Measurements from ENCODE around the gene TRIM34.
"Not testable (repeated sequence)": the region's sequence is repeated elsewhere in the genome, so short reads cannot be mapped to it uniquely, and the experiment has no call there.

The TRIM34 gene

DNA sequence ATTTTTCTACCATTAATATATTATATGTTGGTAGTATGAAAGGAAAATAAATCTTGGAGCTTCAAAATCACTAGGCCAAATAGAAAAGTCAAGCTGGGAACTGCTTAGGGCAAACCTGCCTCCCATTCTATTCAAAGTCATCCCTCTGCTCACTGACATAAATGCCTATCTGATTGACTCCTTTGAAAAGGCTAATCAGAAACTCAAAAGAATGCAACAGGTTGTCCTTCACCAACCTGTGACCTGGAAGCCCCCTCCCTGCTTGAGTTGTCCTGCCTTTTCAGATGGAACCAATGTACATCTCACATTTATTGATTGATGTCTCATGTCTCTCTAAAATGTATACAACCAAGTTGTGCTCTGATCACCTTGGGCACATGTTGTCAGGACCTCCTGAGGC, 3.2 kb upstream of the TRIM34 start:
- DNase-seq (ENCODE audit: low read depth in 2 of 2) = no peak

DNA sequence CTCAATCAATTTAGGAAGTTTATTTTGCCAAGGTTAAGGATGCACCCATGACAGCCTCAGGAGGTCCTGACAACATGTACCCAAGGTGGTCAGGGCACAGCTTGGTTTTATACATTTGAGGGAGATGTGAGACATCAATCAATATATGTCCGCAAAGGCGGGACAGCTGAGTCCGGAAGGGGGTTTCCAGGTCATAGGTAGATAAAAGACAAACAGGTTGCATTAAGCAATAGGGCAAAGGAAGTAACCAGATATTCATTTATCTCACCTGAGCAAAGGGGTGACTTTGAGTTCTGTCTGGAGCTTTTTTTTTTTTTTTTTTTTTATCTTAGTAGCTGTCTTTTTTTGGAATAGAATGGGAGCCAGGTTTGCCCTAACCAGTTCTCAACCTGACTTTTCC, 2.0 kb upstream of the TRIM34 start:
- no peak for DNase-seq (ENCODE audit: low read depth in 2 of 2)

DNA sequence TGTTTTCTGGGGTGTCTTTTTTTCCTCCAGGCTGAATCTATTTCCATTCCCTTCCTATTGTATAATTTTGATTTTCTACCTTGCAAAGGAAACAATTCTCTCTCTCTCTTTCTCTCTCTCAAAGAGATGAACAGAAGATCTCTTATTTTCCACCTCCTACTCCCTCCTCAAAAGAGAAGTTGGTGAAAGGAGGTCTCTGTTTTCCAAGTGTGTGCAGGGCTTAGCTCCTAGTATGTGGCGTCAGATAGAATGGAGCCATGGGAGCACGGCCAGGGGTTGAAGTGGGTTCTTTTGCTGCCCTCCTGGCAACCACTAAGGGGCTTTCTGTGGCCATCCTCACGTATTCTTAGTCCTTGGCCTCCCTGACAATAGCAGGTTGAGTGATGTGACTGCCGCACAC, 480 bp downstream of the TRIM34 start:
- no peak for DNase-seq (ENCODE audit: low read depth in 2 of 2)

DNA sequence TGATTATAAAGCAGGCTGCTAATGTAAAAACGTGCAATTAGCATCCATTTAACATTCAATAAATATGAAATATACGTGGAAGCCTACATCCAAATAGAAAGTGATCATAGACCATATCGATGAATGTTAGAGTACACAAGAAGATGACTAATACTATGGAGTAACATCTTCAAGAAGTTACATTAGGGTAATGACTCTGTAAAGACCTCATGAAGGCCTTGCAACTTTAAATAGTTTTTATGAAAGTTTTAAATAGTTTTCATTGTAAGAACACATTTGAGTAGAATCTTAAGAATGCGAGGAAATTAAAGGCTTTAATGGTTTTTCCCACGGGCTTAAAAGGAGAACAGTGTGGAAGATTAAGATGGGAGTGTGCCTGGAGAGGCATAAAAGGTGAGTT, 1.4 kb downstream of the TRIM34 start:
- peak in 1 of 2 experiments; percentile 22 for DNase-seq (ENCODE audit: low read depth in 2 of 2)

DNA sequence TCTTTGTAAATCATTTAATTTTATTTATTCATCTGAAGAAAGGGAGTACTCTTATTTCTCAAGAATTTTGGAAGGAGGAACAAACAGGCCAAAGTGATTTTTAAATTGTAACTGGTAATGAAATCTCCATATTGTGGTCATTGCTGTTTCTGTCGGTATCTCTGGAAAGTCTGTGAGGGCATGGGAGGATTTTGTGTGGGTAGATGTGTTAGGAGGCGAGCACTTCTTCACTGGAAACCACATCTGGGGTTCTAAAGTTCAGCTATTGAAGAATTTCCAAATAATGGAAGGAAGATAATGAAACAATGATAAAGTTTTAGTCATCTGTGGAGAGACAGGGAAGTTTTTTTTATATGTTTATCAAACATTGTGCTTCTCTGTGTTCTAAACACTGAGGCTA, 6.6 kb downstream of the TRIM34 start:
- DNase-seq (ENCODE audit: low read depth in 2 of 2) = no peak

DNA sequence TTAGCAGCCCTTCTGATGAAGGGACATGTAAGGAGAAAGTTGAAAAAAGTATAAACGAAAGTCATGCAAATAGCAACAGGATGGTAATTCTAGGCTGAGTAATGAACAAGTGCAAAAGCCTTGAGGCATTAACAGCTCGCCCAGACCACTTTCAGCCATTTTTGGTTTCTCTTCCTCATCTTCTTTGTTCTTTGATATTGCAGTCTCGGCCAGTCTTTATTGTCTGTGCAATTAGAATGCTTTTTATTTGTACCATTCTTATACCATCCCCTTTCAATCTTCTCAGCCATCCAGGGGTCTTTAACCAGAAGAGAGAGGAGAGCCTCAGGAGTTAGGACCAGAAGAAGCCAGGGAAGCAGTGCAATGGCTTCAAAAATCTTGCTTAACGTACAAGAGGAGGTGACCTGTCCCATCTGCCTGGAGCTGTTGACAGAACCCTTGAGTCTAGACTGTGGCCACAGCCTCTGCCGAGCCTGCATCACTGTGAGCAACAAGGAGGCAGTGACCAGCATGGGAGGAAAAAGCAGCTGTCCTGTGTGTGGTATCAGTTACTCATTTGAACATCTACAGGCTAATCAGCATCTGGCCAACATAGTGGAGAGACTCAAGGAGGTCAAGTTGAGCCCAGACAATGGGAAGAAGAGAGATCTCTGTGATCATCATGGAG, 7.3 kb downstream of the TRIM34 start:
- no peak for DNase-seq (ENCODE audit: low read depth in 2 of 2)

DNA sequence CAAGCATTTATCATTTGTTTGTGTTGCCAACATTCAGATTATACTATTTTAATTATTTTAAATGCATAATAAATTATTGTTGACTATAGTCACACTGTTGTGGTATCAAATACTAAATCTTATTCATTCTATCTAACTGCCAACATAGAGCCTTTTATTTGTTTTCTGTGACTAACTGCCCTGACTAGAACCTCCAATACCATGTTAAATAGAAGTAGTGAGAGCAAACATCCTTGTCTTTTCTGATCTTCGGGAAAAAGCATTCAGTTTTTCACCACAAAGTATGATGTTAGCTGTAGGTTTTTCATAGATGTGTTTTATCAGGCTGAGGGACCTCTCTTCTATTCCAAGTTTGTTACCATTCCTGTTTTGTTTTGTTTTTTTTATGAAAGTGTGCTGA, 15.2 kb downstream of the TRIM34 start:
- no peak for DNase-seq (ENCODE audit: low read depth in 2 of 2)

DNA sequence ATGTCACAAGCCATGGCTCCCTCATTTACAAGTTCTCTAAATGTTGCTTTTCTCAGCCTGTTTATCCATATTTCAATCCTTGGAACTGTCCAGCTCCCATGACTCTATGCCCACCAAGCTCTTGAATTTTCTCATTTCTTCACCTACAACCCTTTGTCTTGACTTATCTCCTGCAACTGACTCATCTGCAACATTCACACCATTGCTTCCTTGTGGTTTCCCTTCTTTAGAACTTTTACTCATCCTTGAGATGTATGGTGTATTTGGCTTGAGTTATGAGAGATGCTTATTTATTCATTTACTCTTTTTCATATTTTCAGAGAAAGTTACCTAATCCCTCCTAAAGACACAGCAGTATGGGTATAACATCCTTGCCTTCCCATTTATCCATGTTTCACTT, 18.8 kb downstream of the TRIM34 start:
- DNase-seq (ENCODE audit: low read depth in 2 of 2) = no peak

DNA sequence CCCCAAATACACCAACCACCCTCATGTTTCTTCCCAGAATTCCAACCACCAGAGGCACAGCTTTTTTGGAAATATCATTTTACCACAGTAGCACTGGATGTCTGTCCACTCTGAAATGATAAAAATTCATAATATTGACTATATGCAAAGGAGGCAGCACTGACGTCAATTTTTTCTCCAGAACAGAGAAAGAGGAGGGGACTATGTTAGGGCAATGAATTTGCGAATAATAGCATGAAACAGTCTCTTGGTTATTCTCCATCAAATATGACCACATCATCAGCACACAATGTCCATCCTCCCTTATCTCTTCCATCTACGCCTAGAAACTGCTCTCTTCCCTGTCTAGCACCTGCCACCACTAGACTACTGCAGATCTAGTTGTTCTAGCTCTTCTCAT, 21.3 kb downstream of the TRIM34 start:
- DNase-seq (ENCODE audit: low read depth in 2 of 2) = no peak

DNA sequence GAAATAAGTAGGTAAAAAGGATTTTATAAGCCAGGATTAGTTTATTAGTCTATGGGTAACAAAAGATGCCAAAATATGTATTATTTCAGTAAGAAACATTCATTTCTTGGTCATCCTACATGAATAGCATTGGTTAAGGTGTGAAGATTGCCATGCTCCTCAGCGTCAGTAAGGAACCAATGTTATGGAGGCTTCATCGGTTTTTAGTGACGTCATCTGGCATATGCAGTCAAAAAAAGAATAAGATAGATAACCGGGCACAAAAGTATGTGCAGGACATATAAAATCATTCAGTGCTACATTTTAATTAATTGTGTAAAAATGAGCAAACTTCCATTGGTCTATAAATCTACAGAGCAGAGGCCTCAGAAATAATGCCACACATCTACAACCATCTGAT, 30.7 kb downstream of the TRIM34 start:
- DNase-seq (ENCODE audit: low read depth in 2 of 2) = no peak

DNA sequence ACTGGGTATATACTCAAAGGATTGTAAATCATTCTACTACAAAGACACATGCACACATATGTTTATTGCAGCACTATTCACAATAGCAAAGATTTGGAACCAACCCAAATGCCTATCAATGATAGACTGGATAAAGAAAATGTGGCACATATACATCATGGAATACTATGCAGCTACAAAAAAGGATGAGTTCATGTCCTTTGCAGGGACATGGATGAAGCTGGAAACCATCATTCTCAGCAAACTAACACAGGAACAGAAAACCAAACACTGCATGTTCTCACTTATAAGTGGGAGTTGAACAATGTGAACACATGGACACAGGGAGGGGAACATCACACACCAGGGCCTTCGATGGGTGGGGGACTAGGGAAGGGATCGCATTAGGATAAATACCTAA, 32.2 kb downstream of the TRIM34 start:
- not testable (repeated sequence) for DNase-seq (ENCODE audit: low read depth in 2 of 2)

DNA sequence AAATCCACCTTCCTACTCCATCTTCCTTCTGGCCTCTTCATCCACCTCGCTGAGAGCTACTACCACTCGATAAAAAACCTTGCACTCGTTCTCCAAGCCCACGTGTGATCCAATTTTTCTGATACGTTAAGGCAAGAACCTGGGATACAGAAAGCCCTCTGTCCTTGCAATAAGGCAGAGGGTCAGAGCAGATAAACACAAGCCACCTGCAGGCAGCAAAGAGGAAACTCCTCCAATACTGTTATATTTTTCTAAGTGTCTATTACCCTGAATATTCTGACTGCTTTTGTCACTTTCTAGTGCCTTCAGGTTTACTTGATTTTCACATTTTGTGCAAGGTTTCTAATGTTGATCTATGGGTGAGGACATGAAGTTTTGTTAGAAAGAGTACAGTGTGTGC, 33.5 kb downstream of the TRIM34 start:
- no peak for DNase-seq (ENCODE audit: low read depth in 2 of 2)

DNA sequence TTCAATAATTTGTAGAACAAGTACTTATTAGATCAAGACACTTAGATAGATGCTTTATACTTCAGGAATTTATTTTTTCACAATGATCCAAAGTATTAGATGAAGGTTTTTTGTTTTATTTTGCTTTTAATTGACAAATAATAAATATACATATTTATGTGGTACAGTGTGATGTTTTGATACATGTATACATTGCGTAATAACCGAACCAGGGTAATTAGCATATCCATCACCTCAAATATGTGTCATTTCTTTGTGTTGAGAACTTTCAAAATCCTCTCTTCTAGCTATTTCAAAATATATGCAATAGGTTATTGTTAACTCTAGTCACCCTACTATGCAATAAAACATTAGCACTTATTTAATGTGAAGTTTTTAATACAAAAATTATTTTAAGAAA, 38.7 kb downstream of the TRIM34 start:
- DNase-seq (ENCODE audit: low read depth in 2 of 2) = no peak

DNA sequence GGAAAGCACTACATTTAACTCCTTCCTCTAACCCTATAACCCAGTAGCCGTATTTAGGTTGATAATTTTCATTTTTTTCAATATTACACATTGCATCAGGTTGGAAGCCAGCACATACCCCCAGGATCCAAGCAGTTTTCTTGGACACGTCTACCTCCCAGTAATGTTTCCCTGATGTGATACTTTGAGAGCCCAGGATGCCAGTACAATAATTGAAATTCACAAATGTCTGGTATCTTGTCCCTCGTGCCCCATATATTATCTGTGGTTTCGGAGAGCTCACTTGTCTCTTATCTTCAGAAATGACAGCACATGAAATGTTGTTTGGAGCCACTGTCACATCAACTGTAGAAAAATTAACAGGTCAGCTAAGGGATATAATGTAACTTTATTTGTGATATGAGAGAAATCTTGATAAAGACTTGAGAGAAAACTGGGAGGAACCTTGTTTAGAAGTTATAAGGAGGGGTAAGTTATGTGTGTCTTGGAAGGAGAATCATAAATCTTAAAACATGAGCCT, 40.3 kb downstream of the TRIM34 start:
- DNase-seq (ENCODE audit: low read depth in 2 of 2) = no peak

DNA sequence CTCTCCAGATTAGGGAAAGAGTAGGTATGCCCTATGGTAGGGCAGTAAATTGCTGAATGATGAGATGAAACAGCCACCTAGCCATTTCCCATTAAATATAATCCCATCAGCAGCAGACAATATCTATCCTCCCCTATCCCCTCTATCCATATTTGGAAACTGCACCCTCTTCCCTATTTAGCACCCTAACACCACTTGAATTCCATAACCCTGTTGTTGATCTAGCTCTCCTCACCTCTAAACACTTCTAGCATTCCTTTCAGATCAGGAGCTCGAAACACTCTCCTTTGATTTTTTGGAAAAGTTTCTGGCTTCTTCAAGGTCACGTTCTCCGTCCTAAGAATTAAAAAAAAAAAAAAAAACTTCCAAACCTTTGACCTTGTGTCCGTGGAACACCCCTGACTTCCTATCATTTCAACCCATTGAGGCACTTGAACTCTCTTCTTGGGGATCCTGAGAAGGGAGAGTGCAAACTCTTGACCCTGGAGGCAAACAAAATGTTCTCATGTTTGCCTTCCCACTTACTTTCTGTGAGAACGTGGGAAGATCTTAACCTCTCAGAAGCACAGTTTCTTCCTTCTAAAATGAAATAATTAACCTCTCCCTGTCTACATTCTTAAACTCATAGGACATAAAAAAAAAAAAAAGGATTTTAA, 41.1 kb downstream of the TRIM34 start:
- no peak for DNase-seq (ENCODE audit: low read depth in 2 of 2)

DNA sequence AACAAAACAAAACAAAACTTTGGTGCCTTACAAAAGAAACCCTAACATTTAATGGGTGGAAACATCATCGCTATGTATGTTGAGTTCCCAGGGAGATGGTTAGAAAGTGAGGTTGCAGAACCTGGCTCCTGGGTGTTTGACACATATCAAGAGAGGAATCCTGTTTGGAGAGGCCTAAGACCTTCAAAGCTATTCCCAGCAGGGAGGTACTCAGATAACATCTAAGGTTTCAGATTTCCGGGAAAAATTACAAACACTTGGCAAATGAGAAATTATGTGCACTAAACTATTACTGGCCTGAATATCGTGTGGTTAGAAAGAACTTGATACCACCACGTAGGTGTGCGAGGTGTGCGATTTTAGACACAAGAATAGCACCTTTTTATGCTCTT, 41.6 kb downstream of the TRIM34 start:
- DNase-seq (ENCODE audit: low read depth in 2 of 2) = no peak

DNA sequence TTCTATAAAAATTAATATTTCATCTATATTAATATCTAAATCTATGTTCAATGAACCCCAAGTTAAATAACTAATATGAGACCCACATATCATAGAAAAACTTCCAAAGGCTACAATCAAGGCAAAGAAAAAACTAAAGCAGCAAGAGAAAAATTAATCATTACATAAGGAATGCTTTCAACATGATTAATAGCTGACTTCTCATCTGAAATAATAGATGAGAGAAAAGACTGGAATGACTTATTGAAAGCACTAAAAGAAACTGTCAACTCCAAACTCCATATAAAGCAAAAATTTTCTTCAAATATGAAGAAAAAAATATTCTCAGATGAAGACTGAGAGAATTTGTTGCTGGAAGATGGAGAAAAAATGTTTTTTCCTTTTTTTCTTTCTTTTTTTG, 47.0 kb downstream of the TRIM34 start:
- DNase-seq (ENCODE audit: low read depth in 2 of 2) = no peak

DNA sequence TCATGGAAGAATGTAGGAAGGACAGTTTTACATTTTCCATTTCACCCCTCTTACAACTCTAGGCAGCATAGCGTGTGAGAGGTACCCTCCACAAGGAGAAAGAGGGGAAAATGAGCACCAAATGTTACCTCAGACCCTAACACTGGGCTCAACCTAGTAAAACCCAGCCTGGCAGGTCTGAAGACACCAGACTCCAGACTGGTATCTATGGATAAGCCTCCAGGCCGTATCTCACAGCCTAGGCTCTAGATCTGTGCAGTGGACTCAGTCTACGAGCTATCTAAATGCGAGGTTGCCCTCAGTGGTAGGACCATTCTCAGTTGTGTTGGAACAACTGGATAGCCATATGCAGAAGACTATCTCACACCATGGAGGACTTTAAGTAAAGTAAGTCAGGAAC, 49.6 kb downstream of the TRIM34 start:
- no peak for DNase-seq (ENCODE audit: low read depth in 2 of 2)

DNA sequence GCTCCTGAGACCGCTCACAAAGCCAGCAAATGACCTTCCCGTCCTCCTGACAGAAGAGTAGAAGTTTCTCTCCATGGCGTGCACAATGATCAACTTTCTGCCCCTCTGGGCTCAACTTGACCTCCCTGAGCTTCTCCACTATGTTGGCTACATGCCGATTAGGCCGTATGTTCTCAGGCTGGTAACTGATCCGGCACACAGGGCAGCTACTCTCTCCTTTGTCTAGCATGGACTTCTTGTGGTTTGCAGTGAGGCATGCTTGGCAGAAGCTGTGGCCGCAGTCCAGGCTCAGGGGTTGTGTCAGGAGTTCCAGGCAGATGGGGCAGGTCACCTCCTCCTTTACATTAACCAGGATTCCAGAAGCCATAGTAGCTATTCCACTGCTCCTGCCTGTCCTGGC, 55.0 kb downstream of the TRIM34 start:
- no peak for DNase-seq (ENCODE audit: low read depth in 2 of 2)

DNA sequence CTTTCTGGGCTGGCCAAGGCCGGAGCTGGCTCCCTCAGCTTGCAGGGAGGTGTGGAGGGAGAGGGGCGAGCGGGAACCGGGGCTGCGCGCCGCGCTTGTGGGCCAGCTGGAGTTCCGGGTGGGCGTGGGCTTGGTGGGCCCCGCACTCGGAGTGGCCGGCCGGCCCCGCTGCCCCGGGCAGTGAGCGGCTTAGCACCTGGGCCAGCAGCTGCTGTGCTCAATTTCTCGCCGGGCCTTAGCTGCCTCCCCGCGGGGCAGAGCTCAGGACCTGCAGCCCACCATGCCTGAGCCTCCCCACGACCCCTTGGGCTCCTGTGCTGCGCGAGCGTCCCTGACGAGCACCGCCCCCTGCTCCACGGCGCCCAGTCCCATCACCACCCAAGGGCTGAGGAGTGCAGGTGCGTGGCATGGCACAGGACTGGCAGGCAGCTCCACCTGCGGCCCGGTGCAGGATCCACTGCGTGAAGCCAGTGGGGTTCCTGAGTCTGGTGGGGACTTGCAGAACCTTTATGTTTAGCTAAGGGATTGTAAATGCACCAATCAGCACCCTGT, 58.2 kb downstream of the TRIM34 start:
- DNase-seq (ENCODE audit: low read depth in 2 of 2) = not testable (repeated sequence)

DNA sequence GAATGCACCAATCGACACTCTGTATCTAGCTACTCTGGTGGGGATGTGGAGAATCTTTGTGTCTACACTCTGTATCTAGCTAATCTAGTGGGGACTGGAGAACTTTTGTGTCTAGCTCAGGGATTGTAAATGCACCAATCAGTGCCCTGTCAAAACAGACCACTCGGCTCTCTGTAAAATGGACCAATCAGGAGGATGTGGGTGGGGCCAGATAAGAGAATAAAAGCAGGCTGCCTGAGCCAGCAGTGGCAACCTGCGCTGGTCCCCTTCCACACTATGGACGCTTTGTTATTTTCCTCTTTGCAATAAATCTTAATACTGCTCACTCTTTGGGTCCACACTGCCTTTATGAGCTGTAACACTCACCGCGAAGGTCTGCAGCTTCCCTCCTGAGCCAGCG, 58.8 kb downstream of the TRIM34 start:
- not testable (repeated sequence) for DNase-seq (ENCODE audit: low read depth in 2 of 2)

DNA sequence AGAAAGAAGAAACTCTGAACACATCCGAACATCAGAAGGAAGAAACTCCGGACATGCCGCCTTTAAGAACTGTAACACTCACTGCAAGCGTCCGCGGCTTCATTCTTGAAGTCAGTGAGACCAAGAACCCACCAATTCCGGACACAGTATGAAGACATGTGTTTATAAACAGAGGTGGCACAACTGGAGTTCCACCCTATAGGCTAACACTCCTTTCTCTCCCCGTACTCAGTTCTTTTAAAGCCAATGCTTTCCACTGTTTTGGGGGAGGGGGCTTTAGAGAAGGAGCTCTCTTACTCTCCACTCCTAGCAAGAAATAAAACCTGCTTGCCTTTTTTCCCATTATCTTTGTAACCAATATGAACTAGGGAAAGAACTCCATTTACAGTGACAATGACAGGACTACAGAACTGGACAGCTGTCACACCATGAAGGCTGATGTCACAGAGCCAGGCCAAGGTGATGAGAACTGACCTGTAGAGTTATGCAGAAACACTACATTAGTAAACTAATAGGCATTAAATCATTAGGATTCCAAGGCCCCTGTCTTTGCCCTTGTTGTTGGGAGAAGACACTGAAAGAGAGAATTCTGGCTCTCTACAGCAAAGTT, 59.3 kb downstream of the TRIM34 start:
- no peak for DNase-seq (ENCODE audit: low read depth in 2 of 2)

All from fibroblast of skin of left quadriceps (primary cell).